HG03432 (cell line): ENCODE results near the gene AGBL1.

Experiments
- ATAC-seq: cut with Tn5 transposase; IDR thresholded peaks from one replicate; pipeline ENCODE4 v1.9.1; 2021; ENCODE audit warnings: mild to moderate bottlenecking, moderate library complexity; ENCODE audit not compliant: unreplicated experiment

Gene AGBL1

GRCh38 chr15:86689006-86689405 is 609.3 kb downstream of the AGBL1 start:
- no peak for ATAC-seq

- no peak for ATAC-seq
These were observed 610.9 kb downstream of the AGBL1 start for GRCh38 chr15:86690566-86690965.

- no peak for ATAC-seq
These were observed 611.5 kb downstream of the AGBL1 start for GRCh38 chr15:86691091-86691663.

GRCh38 chr15:86700864-86701610 is 621.4 kb downstream of the AGBL1 start:
- no peak for ATAC-seq

GRCh38 chr15:86701611-86701963 is 621.9 kb downstream of the AGBL1 start:
- ATAC-seq, result no peak

- ATAC-seq, result no peak
These were observed 627.1 kb downstream of the AGBL1 start for GRCh38 chr15:86706813-86707212.

GRCh38 chr15:86711476-86711875 is 631.8 kb downstream of the AGBL1 start:
- no peak for ATAC-seq

- ATAC-seq, result no peak
These were observed 634.6 kb downstream of the AGBL1 start for GRCh38 chr15:86714241-86714640.

GRCh38 chr15:86725628-86726027 is 646.0 kb downstream of the AGBL1 start:
- no peak for ATAC-seq

GRCh38 chr15:86735247-86736040 is 655.8 kb downstream of the AGBL1 start:
- ATAC-seq, result no peak

- no peak for ATAC-seq
These were observed 662.2 kb downstream of the AGBL1 start for GRCh38 chr15:86741917-86742316.

- no peak for ATAC-seq
These were observed 663.7 kb downstream of the AGBL1 start for GRCh38 chr15:86743283-86743903.

- ATAC-seq, result no peak
These were observed 664.6 kb downstream of the AGBL1 start for GRCh38 chr15:86744198-86744780.

GRCh38 chr15:86751116-86751515 is 671.4 kb downstream of the AGBL1 start:
- no peak for ATAC-seq

- ATAC-seq, result no peak
These were observed 675.2 kb downstream of the AGBL1 start for GRCh38 chr15:86754846-86755245.

- ATAC-seq, result no peak
These were observed 677.0 kb downstream of the AGBL1 start for GRCh38 chr15:86756688-86757087.

- no peak for ATAC-seq
These were observed 680.3 kb downstream of the AGBL1 start for GRCh38 chr15:86759800-86760523.

GRCh38 chr15:86762874-86763273 is 683.2 kb downstream of the AGBL1 start:
- ATAC-seq, result no peak

- no peak for ATAC-seq
These were observed 684.4 kb downstream of the AGBL1 start for GRCh38 chr15:86764021-86764420.

GRCh38 chr15:86765281-86765680 is 685.6 kb downstream of the AGBL1 start:
- no peak for ATAC-seq
